Measurements from ENCODE around the gene EVC2.

Gene EVC2

GRCh38 chr4:5554376-5554775 is 154.0 kb downstream of the EVC2 start:
- H3K27me3 ChIP-seq (ENCODE audit: insufficient read depth, insufficient read length), result no peaks in the 10 kb centered on the region
- no peak overlapping the region for H3K4me3 ChIP-seq (ENCODE audit: insufficient read length, low read depth)
- no peak overlapping the region for H3K9ac ChIP-seq (ENCODE audit: insufficient read length, low read depth)
- TF ChIP-seq SUZ12 (IDR thresholded peaks at IDR 0.05; ENCODE audit: extremely low read depth, insufficient read depth, insufficient read length) (no peak), YY1 (IDR thresholded peaks at IDR 0.05; ENCODE audit: insufficient read depth, insufficient read length) (no peak), ZNF274 (IDR thresholded peaks at IDR 0.05; ENCODE audit: low read depth, low read length) (no peak)
- H3K9me3 ChIP-seq (ENCODE audit: insufficient read depth, low read length), result peaks cover 4% of the 10 kb centered on the region; the same call in 1 of the 2 replicates
- DNase-seq (ENCODE audit: low read depth, low spot score), result peak; percentile 5
- no peaks in the 10 kb centered on the region for H3K36me3 ChIP-seq (ENCODE audit: insufficient read depth, insufficient read length, low read length)
- no peaks in the 10 kb centered on the region for H3K4me1 ChIP-seq (ENCODE audit: insufficient read depth, insufficient read length)

- Histone ChIP-seq H3K9ac (ENCODE audit: insufficient read length, low read depth) (no peak overlapping the region), H3K4me3 (ENCODE audit: insufficient read length, low read depth) (no peak overlapping the region), H3K36me3 (ENCODE audit: insufficient read depth, insufficient read length, low read length) (no peaks in the 10 kb centered on the region), H3K27me3 (ENCODE audit: insufficient read depth, insufficient read length) (no peaks in the 10 kb centered on the region), H3K4me1 (ENCODE audit: insufficient read depth, insufficient read length) (no peaks in the 10 kb centered on the region), H3K9me3 (ENCODE audit: insufficient read depth, low read length) (peaks cover 4% of the 10 kb centered on the region; the same call in 1 of the 2 replicates)
- DNase-seq (ENCODE audit: low read depth, low spot score), result no peak
- TF ChIP-seq SUZ12 (IDR thresholded peaks at IDR 0.05; ENCODE audit: extremely low read depth, insufficient read depth, insufficient read length) (no peak), ZNF274 (IDR thresholded peaks at IDR 0.05; ENCODE audit: low read depth, low read length) (no peak), YY1 (IDR thresholded peaks at IDR 0.05; ENCODE audit: insufficient read depth, insufficient read length) (no peak)
Measured at GRCh38 chr4:5553801-5554200, 154.6 kb downstream of the EVC2 start.

- TF ChIP-seq YY1 (IDR thresholded peaks at IDR 0.05; ENCODE audit: insufficient read depth, insufficient read length), result no peak
- TF ChIP-seq ZNF274 (IDR thresholded peaks at IDR 0.05; ENCODE audit: low read depth, low read length), result no peak
- no peak for TF ChIP-seq SUZ12 (IDR thresholded peaks at IDR 0.05; ENCODE audit: extremely low read depth, insufficient read depth, insufficient read length)
- H3K36me3 ChIP-seq (ENCODE audit: insufficient read depth, insufficient read length, low read length), result peaks cover 4% of the 10 kb centered on the region
- no peaks in the 10 kb centered on the region for H3K4me1 ChIP-seq (ENCODE audit: insufficient read depth, insufficient read length)
- no peak overlapping the region for H3K9ac ChIP-seq (ENCODE audit: insufficient read length, low read depth)
- H3K4me3 ChIP-seq (ENCODE audit: insufficient read length, low read depth), result no peak overlapping the region
- no peaks in the 10 kb centered on the region for H3K27me3 ChIP-seq (ENCODE audit: insufficient read depth, insufficient read length)
- DNase-seq (ENCODE audit: low read depth, low spot score), result no peak
- peaks cover 16% of the 10 kb centered on the region; the same call in 1 of the 2 replicates for H3K9me3 ChIP-seq (ENCODE audit: insufficient read depth, low read length)
Measured at GRCh38 chr4:5552451-5552850, 155.9 kb downstream of the EVC2 start.

GRCh38 chr4:5547651-5548249 is 160.6 kb downstream of the EVC2 start:
- no peak overlapping the region for H3K4me3 ChIP-seq (ENCODE audit: insufficient read length, low read depth)
- H3K27me3 ChIP-seq (ENCODE audit: insufficient read depth, insufficient read length), result no peaks in the 10 kb centered on the region
- no peak for DNase-seq (ENCODE audit: low read depth, low spot score)
- H3K4me1 ChIP-seq (ENCODE audit: insufficient read depth, insufficient read length), result no peaks in the 10 kb centered on the region
- TF ChIP-seq ZNF274 (IDR thresholded peaks at IDR 0.05; ENCODE audit: low read depth, low read length), result no peak
- peaks cover 23% of the 10 kb centered on the region; the same call in 1 of the 2 replicates for H3K9me3 ChIP-seq (ENCODE audit: insufficient read depth, low read length)
- H3K36me3 ChIP-seq (ENCODE audit: insufficient read depth, insufficient read length, low read length), result peaks cover 7% of the 10 kb centered on the region
- no peak overlapping the region for H3K9ac ChIP-seq (ENCODE audit: insufficient read length, low read depth)

- Histone ChIP-seq H3K9ac (ENCODE audit: insufficient read length, low read depth) (no peak overlapping the region), H3K36me3 (ENCODE audit: insufficient read depth, insufficient read length, low read length) (peaks cover 7% of the 10 kb centered on the region), H3K4me1 (ENCODE audit: insufficient read depth, insufficient read length) (no peaks in the 10 kb centered on the region), H3K27me3 (ENCODE audit: insufficient read depth, insufficient read length) (no peaks in the 10 kb centered on the region), H3K9me3 (ENCODE audit: insufficient read depth, low read length) (peaks cover 19% of the 10 kb centered on the region; the same call in 1 of the 2 replicates), H3K4me3 (ENCODE audit: insufficient read length, low read depth) (no peak overlapping the region)
- no peak for DNase-seq (ENCODE audit: low read depth, low spot score)
- TF ChIP-seq YY1 (IDR thresholded peaks at IDR 0.05; ENCODE audit: insufficient read depth, insufficient read length) (no peak), SUZ12 (IDR thresholded peaks at IDR 0.05; ENCODE audit: extremely low read depth, insufficient read depth, insufficient read length) (no peak), ZNF274 (IDR thresholded peaks at IDR 0.05; ENCODE audit: low read depth, low read length) (no peak)
Measured at GRCh38 chr4:5545271-5545670, 163.1 kb downstream of the EVC2 start.

GRCh38 chr4:5544762-5545161 is 163.6 kb downstream of the EVC2 start:
- no peak for TF ChIP-seq ZNF274 (IDR thresholded peaks at IDR 0.05; ENCODE audit: low read depth, low read length)
- no peak for TF ChIP-seq YY1 (IDR thresholded peaks at IDR 0.05; ENCODE audit: insufficient read depth, insufficient read length)
- TF ChIP-seq SUZ12 (IDR thresholded peaks at IDR 0.05; ENCODE audit: extremely low read depth, insufficient read depth, insufficient read length), result no peak

GRCh38 chr4:5543681-5544080 is 164.7 kb downstream of the EVC2 start:
- H3K36me3 ChIP-seq (ENCODE audit: insufficient read depth, insufficient read length, low read length), result peaks cover 7% of the 10 kb centered on the region
- DNase-seq (ENCODE audit: low read depth, low spot score), result no peak

More at GRCh38 chr4:5544762-5545161, 163.6 kb downstream of the EVC2 start:
- H3K9ac ChIP-seq (ENCODE audit: insufficient read length, low read depth), result no peak overlapping the region
- no peaks in the 10 kb centered on the region for H3K27me3 ChIP-seq (ENCODE audit: insufficient read depth, insufficient read length)
- H3K4me3 ChIP-seq (ENCODE audit: insufficient read length, low read depth), result no peak overlapping the region
- peaks cover 7% of the 10 kb centered on the region for H3K36me3 ChIP-seq (ENCODE audit: insufficient read depth, insufficient read length, low read length)
- peaks cover 19% of the 10 kb centered on the region; the same call in 1 of the 2 replicates for H3K9me3 ChIP-seq (ENCODE audit: insufficient read depth, low read length)
- H3K4me1 ChIP-seq (ENCODE audit: insufficient read depth, insufficient read length), result no peaks in the 10 kb centered on the region
- DNase-seq (ENCODE audit: low read depth, low spot score), result no peak

More at GRCh38 chr4:5543681-5544080, 164.7 kb downstream of the EVC2 start:
- no peaks in the 10 kb centered on the region for H3K4me1 ChIP-seq (ENCODE audit: insufficient read depth, insufficient read length)
- H3K9ac ChIP-seq (ENCODE audit: insufficient read length, low read depth), result no peak overlapping the region
- H3K9me3 ChIP-seq (ENCODE audit: insufficient read depth, low read length), result peaks cover 19% of the 10 kb centered on the region; the same call in 1 of the 2 replicates
- TF ChIP-seq YY1 (IDR thresholded peaks at IDR 0.05; ENCODE audit: insufficient read depth, insufficient read length) (no peak), ZNF274 (IDR thresholded peaks at IDR 0.05; ENCODE audit: low read depth, low read length) (no peak), SUZ12 (IDR thresholded peaks at IDR 0.05; ENCODE audit: extremely low read depth, insufficient read depth, insufficient read length) (no peak)
- H3K27me3 ChIP-seq (ENCODE audit: insufficient read depth, insufficient read length), result no peaks in the 10 kb centered on the region
- no peak overlapping the region for H3K4me3 ChIP-seq (ENCODE audit: insufficient read length, low read depth)
